K562 (cell line): ENCODE measurements around the gene SH3BGRL3. TPM values are rescaled to one million over a fixed set of nuclear protein-coding genes. Genes with fewer than 3 reads are reported as not detected.
A peak's percentile ranks its signal among the peaks of the same experiment; 100 is the strongest.

ENCODE experiments used
- ETV1 ChIP-seq: fragments of 450-650 bp; conservative IDR thresholded peaks from 2 replicates; pipeline ENCODE4 v1.6.1; 2016; ENCODE audit warnings: missing genetic modification characterization, control low read depth, low read depth, missing compliant biosample characterization
- NCOA1 ChIP-seq: fragments of 450-650 bp; IDR thresholded peaks from 2 replicates; pipeline ENCODE4 v1.6.1; 2016; ENCODE audit warnings: low read depth
- NFIC ChIP-seq: fragments of 450-650 bp; IDR thresholded peaks from 2 replicates; pipeline ENCODE4 v1.6.1; 2017; ENCODE audit warnings: mild to moderate bottlenecking, inconsistent platforms
- POLR2B ChIP-seq: fragments of 450-650 bp; IDR thresholded peaks from 2 replicates; pipeline ENCODE4 v1.6.1; 2018; ENCODE audit warnings: low read depth; ENCODE audit not compliant: partially characterized antibody
- RB1 ChIP-seq: fragments of 450-650 bp; IDR thresholded peaks from 2 replicates; pipeline ENCODE4 v1.6.1; 2017; ENCODE audit warnings: low read depth, mild to moderate bottlenecking
- STAT5B ChIP-seq: fragments of 250-450 bp; sonication (Bioruptor Pico); IDR thresholded peaks from 2 replicates; pipeline ENCODE4 v1.8.0; 2021; ENCODE audit warnings: mild to moderate bottlenecking, inconsistent platforms
- ZBTB11 ChIP-seq, 3 experiments: fragments of 200-800 bp in 1 of 3; fragments of 250-450 bp in 1 of 3; fragments of 450-650 bp in 1 of 3; sonication (Bioruptor Pico) in 1 of 3; sonication (Bioruptor generic) in 1 of 3; formaldehyde crosslinking in 1 of 3; IDR thresholded peaks; 2 replicates each; pipeline versions ENCODE4 v1.6.1 to v1.8.0; 2016 to 2022; ENCODE audit warnings: mild to moderate bottlenecking in 2 of 3, missing genetic modification characterization in 2 of 3, missing compliant biosample characterization in 1 of 3, moderate library complexity in 1 of 3
- ZNF318 ChIP-seq, 2 experiments: fragments of 450-650 bp; IDR thresholded peaks; 2 replicates each; pipeline ENCODE4 v1.6.1; 2016; ENCODE audit warnings: mild to moderate bottlenecking in 2 of 2, borderline replicate concordance in 1 of 2, low read depth in 1 of 2, moderate library complexity in 1 of 2
- ZNF639 ChIP-seq, 2 experiments: fragments of 200-800 bp in 1 of 2; sonication (Bioruptor generic) in 1 of 2; sonication (generic) in 1 of 2; formaldehyde crosslinking in 1 of 2; IDR thresholded peaks in 1 of 2; conservative IDR thresholded peaks in 1 of 2; 2 replicates each; pipeline versions ENCODE4 v1.5.0 to v1.6.1; 2016 to 2020; ENCODE audit warnings: missing compliant biosample characterization in 1 of 2, missing genetic modification characterization in 1 of 2, missing genetic modification reagents in 1 of 2
- ZNF778 ChIP-seq: fragments of 450-650 bp; formaldehyde crosslinking; IDR thresholded peaks from 2 replicates; pipeline ENCODE4 v1.4.0; 2020; ENCODE audit warnings: mild to moderate bottlenecking, moderate library complexity
- ZSCAN32 ChIP-seq: fragments of 450-650 bp; formaldehyde crosslinking; IDR thresholded peaks from 2 replicates; pipeline ENCODE4 v1.4.0; 2020; ENCODE audit warnings: mild to moderate bottlenecking, moderate library complexity
- polyA plus RNA-seq, 8 experiments: library from polyadenylated mRNA; depleted of rRNA in 4 of 8; stranded (reverse) in 5 of 8; unstranded in 3 of 8; fragments of >200 nt; fragmentation: Nextera tagmentation in 2 of 8; fragmentation: Illumina TruSeq in 1 of 8; extraction: Ambion mirVana in 2 of 8; extraction: Trizol in 1 of 8; gene quantifications; 2 replicates each; pipeline versions ENCODE4 v1.2.1 to v1.2.3, GENCODE V29; 2011 to 2014; ENCODE audit warnings: inconsistent platforms in 1 of 8, missing spikeins in 1 of 8
- total RNA-seq, 7 experiments: library from RNA; depleted of rRNA in 6 of 7; stranded (reverse); fragments of >200 nt in 6 of 7; fragmentation: Illumina TruSeq in 2 of 7; extraction: Trizol in 2 of 7; gene quantifications; 2 replicates each; pipeline versions ENCODE4 v1.2.1 to v1.2.3, GENCODE V29; 2011 to 2021; ENCODE audit warnings: low replicate concordance in 1 of 7
- TF ChIP-seq, protein P1 (sequence below): fragments of 450-650 bp; formaldehyde crosslinking; IDR thresholded peaks from 2 replicates; pipeline ENCODE4 v1.4.0; 2020; ENCODE audit warnings: mild to moderate bottlenecking

SH3BGRL3 gene
- total and polyA plus RNA-seq, 9 of the 15 experiments (the other 6 are each of a cell fraction or from before 2014, with no cell fraction given) = 30.3 to 140 (median 54.2) TPM

DNA sequence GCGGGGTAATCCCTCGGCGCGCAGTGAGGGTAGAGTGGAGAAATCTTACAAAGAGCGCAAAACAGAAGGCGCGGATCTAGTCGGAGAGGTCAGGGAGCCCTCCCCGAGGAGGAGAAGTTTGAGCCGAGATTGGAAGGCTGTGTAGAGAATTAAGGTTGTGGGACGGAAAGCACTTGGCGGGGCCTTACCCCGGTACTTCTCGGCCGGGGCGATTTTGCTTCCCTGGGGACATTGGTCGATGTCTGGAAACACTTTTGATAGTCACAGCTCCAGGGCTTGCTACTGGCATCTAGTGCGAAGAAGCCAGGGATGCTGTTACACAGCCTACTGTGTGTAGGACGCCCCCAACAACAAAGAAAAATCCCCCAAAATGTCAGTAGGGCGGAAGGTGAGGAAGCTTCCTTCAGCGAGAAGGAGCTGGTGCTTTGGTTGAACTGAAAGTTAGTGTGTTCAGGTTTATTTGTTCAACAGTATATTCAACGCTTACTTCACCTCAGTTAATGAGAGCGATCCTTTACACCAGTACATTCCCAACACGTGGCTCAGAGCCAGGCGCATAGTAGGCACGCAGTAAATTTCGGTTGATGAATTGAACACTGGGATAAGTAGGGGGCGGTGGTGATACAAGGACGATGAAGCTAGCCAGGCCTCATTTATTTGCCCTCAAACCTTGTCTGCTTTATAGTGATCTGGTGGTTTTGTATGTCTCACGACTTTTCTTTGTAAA is 45.1 kb upstream of the SH3BGRL3 start (continued):
- no peak for TF ChIP-seq ZNF318 (IDR thresholded peaks at IDR 0.05; ENCODE audit: borderline replicate concordance in 1 of 2, low read depth in 1 of 2)
- peak; percentile 5 for TF ChIP-seq NCOA1
- no peak for TF ChIP-seq RB1
- no peak for TF ChIP-seq ZNF639 (CRISPR knock-in tag; conservative IDR thresholded peaks at IDR 0.05 in 1 of 2, IDR thresholded peaks at IDR 0.05 in 1 of 2)
- no peak for TF ChIP-seq STAT5B
- TF ChIP-seq ZNF778 (CRISPR knock-in tag) = no peak
- peak; percentile 91 for TF ChIP-seq NFIC
- TF ChIP-seq, protein P1, sequence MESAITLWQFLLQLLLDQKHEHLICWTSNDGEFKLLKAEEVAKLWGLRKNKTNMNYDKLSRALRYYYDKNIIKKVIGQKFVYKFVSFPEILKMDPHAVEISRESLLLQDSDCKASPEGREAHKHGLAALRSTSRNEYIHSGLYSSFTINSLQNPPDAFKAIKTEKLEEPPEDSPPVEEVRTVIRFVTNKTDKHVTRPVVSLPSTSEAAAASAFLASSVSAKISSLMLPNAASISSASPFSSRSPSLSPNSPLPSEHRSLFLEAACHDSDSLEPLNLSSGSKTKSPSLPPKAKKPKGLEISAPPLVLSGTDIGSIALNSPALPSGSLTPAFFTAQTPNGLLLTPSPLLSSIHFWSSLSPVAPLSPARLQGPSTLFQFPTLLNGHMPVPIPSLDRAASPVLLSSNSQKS (CRISPR knock-in tag) = no peak
- no peak for TF ChIP-seq ZSCAN32 (CRISPR knock-in tag)
- no peak for TF ChIP-seq POLR2B
- no peak for TF ChIP-seq ETV1 (tag)
- 0 out of 6 replicates have a peak, but pooled peaks of 1 of the 3 experiments have one; percentile 29 for TF ChIP-seq ZBTB11 (CRISPR knock-in tag; IDR thresholded peaks at IDR 0.05)
